GM12878 (cell line): ENCODE data around the gene ARHGAP15. TPM values are rescaled to one million over a fixed set of nuclear protein-coding genes. Genes with fewer than 3 reads are reported as not detected.
A peak's percentile ranks its signal among the peaks of the same experiment; 100 is the strongest.

Experiments
- ATAC-seq: fragments of 200-7000 bp; cut with Tn5 transposase; 3 replicates; pipeline ENCODE4 v1.9.1; 2020; ENCODE audit warnings: mild to moderate bottlenecking, moderate library complexity
- BruUV-seq: library from RNA; stranded (reverse); fragments of 400-500 nt; replicated peaks from 2 replicates; lab custom pipeline; 2021; lab: Mats Ljungman, UMichigan
- CTCF ChIA-PET: fragments of 300-600 bp; sonication (Branson Sonifier 250); formaldehyde crosslinking; extraction: SDS; loops from one replicate; lab custom pipeline; 2021; ENCODE audit warnings: inconsistent platforms; lab: Yijun Ruan, JAX
- POLR2A ChIA-PET: fragments of 350-600 bp; formaldehyde crosslinking; extraction: SDS; loops from one replicate; lab custom pipeline; 2021; ENCODE audit warnings: inconsistent platforms; lab: Charles Lee
- RAD21 ChIA-PET: fragments of 300-600 bp; sonication (Branson Sonifier 250); formaldehyde crosslinking; loops from one replicate; lab custom pipeline; 2023; ENCODE audit warnings: antibody characterized with exemption; ENCODE audit not compliant: unreplicated experiment; lab: Charles Lee
- SMC1A ChIA-PET: fragments of 300-600 bp; sonication (Branson Sonifier 250); formaldehyde crosslinking; loops from one replicate; lab custom pipeline; 2023; ENCODE audit not compliant: unreplicated experiment, uncharacterized antibody; lab: Charles Lee
- DNase-seq: peaks from one replicate; pipeline ENCODE4 v3.0.0-alpha.2; 2011; ENCODE audit warnings: low read depth, low spot score
- FAIRE-seq: peaks from 3 replicates; lab custom pipeline; 2011; peaks lifted over from hg19 to GRCh38; lab: Jason Lieb, UNC
- H2AFZ ChIP-seq: 2 replicates; pipeline ENCODE4 v1.6.0; 2011; ENCODE audit warnings: low read depth, low read length, control low read depth; ENCODE audit not compliant: control insufficient read depth
- H3K27ac ChIP-seq: 2 replicates; pipeline ENCODE4 v1.5.1; 2011; ENCODE audit warnings: control low read depth; ENCODE audit not compliant: control insufficient read depth, insufficient read depth
- H3K27me3 ChIP-seq, 2 experiments: replicated peaks in 1 of 2; 2 replicates each; pipeline versions ENCODE4 v1.6.0 to v1.6.1; 2011; ENCODE audit warnings: low read length in 1 of 2; ENCODE audit not compliant: control insufficient read depth in 2 of 2, insufficient read depth in 2 of 2
- H3K36me3 ChIP-seq, 2 experiments: 2 replicates each; pipeline ENCODE4 v1.5.1; 2011; ENCODE audit warnings: low read length in 1 of 2; ENCODE audit not compliant: control insufficient read depth in 2 of 2, insufficient read depth in 2 of 2
- H3K4me1 ChIP-seq: 2 replicates; pipeline ENCODE4 v1.6.1; 2011; ENCODE audit warnings: mild to moderate bottlenecking, low read length, moderate library complexity, mixed read lengths; ENCODE audit not compliant: control insufficient read depth, insufficient read depth
- H3K4me2 ChIP-seq: 2 replicates; pipeline ENCODE4 v1.6.0; 2011; ENCODE audit warnings: control low read depth; ENCODE audit not compliant: control insufficient read depth, insufficient read depth
- H3K4me3 ChIP-seq: fragments of 200-600 bp; sonication (generic); 2 replicates; pipeline ENCODE4 v1.5.1; 2016
- H3K79me2 ChIP-seq: 2 replicates; pipeline ENCODE4 v1.6.0; 2011; ENCODE audit warnings: low read length; ENCODE audit not compliant: control insufficient read depth, insufficient read depth
- H3K9ac ChIP-seq: 2 replicates; pipeline ENCODE4 v1.8.0; 2011; ENCODE audit warnings: low read length, control low read depth, mixed read lengths; ENCODE audit not compliant: control insufficient read depth, insufficient read depth
- H3K9me3 ChIP-seq: replicated peaks from 3 replicates; pipeline ENCODE4 v1.5.1; 2011; ENCODE audit warnings: mild to moderate bottlenecking, low read length; ENCODE audit not compliant: control insufficient read depth, insufficient read depth
- H4K20me1 ChIP-seq: 2 replicates; pipeline ENCODE4 v1.6.0; 2011; ENCODE audit not compliant: control insufficient read depth, insufficient read depth
- BACH1 ChIP-seq: fragments of 450-650 bp; IDR thresholded peaks from 2 replicates; pipeline ENCODE4 v1.6.1; 2017; ENCODE audit warnings: mild to moderate bottlenecking, borderline replicate concordance
- CHD2 ChIP-seq: IDR thresholded peaks from 2 replicates; pipeline ENCODE4 v1.6.1; 2011; ENCODE audit warnings: low read depth, low read length, improper control_type of control experiment, borderline replicate concordance
- MTA2 ChIP-seq: fragments of 450-650 bp; IDR thresholded peaks from 2 replicates; pipeline ENCODE4 v1.6.1; 2016; ENCODE audit warnings: low read depth, mild to moderate bottlenecking, moderate library complexity
- RFX5 ChIP-seq: IDR thresholded peaks from 2 replicates; pipeline ENCODE4 v1.6.1; 2011; ENCODE audit warnings: low read depth, low read length, improper control_type of control experiment
- RUNX3 ChIP-seq: IDR thresholded peaks from 2 replicates; pipeline ENCODE4 v1.6.1; 2012; ENCODE audit warnings: low read length, inconsistent platforms
- TARDBP ChIP-seq: IDR thresholded peaks from 2 replicates; pipeline ENCODE4 v1.6.1; 2016; ENCODE audit warnings: borderline replicate concordance
- ZNF207 ChIP-seq: fragments of 450-650 bp; IDR thresholded peaks from 2 replicates; pipeline ENCODE4 v1.6.1; 2014; ENCODE audit warnings: antibody characterized with exemption, mild to moderate bottlenecking, borderline replicate concordance
- ZNF274 ChIP-seq: IDR thresholded peaks from one replicate; pipeline ENCODE4 v1.8.0; 2011; ENCODE audit not compliant: insufficient read length, insufficient read depth
- WGBS: methylation state at CpG from one replicate; pipeline ENCODE4 v1.1.6; 2016; ENCODE audit warnings: low lambda C conversion rate; ENCODE audit not compliant: insufficient replicate concordance, insufficient coverage; ENCODE audit errors: missing lambda C conversion rate; 5-methylcytosine and 5-hydroxymethylcytosine counted together
- in situ Hi-C: fragments of 300-500 bp; cut with MboI; formaldehyde crosslinking; loops from 9 replicates; pipeline ENCODE4 v1.14.3; 2018; ENCODE audit warnings: mixed read lengths
- intact Hi-C: fragments of 100-400 bp; cut with micrococcal nuclease; formaldehyde crosslinking; loops from one replicate; pipeline ENCODE4 v1.14.2; 2022; ENCODE audit not compliant: unreplicated experiment
- polyA plus RNA-seq, 11 experiments: library from polyadenylated mRNA; depleted of rRNA in 4 of 11; unstranded in 6 of 11; stranded (reverse) in 5 of 11; fragments of >200 nt; fragmentation: Nextera tagmentation in 4 of 11; fragmentation: Illumina TruSeq in 1 of 11; extraction: Ambion mirVana in 4 of 11; extraction: Trizol in 1 of 11; gene quantifications; 1 replicate in 1 of 11; 2 replicates in 10 of 11; pipeline versions ENCODE4 v1.2.1 to v1.2.3, GENCODE V29; 2011 to 2016; ENCODE audit warnings: inconsistent platforms in 2 of 11, missing spikeins in 2 of 11, low read depth in 1 of 11
- total RNA-seq, 4 experiments: library from RNA; depleted of rRNA in 3 of 4; stranded (reverse); fragments of >200 nt in 3 of 4; fragmentation: Illumina TruSeq in 1 of 4; extraction: Trizol in 1 of 4; gene quantifications; 2 replicates each; pipeline versions ENCODE4 v1.2.1 to v1.2.3, GENCODE V29; 2013 to 2021
- TF ChIP-seq, protein P1 (sequence below): fragments of 450-650 bp; formaldehyde crosslinking; IDR thresholded peaks from 2 replicates; pipeline ENCODE4 v1.4.0; 2022; ENCODE audit warnings: mild to moderate bottlenecking, moderate library complexity
- TF ChIP-seq, protein P2 (sequence below): fragments of 450-650 bp; formaldehyde crosslinking; IDR thresholded peaks from 2 replicates; pipeline ENCODE4 v1.4.0; 2020; ENCODE audit warnings: mild to moderate bottlenecking, moderate library complexity

The ARHGAP15 gene
- total and polyA plus RNA-seq, 10 of the 15 experiments (the other 5 are each of a cell fraction or from before 2014, with no cell fraction given) = 38.0 to 92.6 (median 66.7) TPM

DNA sequence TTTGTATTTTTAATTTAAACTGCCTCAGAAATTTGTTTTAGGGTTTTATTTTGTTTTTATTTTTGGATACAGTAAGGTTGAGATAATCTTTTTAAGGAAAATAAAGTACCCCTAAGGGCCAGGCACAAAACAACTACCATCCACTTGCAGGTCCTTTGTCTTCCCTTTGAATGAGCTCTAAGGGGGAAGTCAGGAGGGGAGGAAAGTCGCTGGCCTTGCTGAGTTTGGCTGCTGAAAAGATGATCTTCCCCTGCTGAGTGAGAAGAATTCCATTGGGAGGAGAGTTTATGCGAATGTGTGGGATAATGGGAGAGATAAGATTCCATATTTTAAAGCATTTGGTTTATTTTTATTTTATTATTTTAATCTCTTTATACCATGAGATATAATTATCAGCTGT is 100.7 kb downstream of the ARHGAP15 start (continued):
- TF ChIP-seq, protein P1, sequence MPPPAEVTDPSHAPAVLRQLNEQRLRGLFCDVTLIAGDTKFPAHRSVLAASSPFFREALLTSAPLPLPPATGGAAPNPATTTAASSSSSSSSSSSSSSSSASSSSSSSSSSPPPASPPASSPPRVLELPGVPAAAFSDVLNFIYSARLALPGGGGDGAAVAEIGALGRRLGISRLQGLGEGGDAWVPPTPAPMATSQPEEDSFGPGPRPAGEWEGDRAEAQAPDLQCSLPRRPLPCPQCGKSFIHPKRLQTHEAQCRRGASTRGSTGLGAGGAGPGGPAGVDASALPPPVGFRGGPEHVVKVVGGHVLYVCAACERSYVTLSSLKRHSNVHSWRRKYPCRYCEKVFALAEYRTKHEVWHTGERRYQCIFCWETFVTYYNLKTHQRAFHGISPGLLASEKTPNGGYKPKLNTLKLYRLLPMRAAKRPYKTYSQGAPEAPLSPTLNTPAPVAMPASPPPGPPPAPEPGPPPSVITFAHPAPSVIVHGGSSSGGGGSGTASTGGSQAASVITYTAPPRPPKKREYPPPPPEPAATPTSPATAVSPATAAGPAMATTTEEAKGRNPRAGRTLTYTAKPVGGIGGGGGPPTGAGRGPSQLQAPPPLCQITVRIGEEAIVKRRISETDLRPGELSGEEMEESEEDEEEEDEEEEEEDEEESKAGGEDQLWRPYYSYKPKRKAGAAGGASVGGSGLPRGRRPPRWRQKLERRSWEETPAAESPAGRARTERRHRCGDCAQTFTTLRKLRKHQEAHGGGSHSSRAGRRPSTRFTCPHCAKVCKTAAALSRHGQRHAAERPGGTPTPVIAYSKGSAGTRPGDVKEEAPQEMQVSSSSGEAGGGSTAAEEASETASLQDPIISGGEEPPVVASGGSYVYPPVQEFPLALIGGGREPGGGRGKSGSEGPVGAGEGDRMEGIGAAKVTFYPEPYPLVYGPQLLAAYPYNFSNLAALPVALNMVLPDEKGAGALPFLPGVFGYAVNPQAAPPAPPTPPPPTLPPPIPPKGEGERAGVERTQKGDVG (CRISPR knock-in tag) = no peak

DNA sequence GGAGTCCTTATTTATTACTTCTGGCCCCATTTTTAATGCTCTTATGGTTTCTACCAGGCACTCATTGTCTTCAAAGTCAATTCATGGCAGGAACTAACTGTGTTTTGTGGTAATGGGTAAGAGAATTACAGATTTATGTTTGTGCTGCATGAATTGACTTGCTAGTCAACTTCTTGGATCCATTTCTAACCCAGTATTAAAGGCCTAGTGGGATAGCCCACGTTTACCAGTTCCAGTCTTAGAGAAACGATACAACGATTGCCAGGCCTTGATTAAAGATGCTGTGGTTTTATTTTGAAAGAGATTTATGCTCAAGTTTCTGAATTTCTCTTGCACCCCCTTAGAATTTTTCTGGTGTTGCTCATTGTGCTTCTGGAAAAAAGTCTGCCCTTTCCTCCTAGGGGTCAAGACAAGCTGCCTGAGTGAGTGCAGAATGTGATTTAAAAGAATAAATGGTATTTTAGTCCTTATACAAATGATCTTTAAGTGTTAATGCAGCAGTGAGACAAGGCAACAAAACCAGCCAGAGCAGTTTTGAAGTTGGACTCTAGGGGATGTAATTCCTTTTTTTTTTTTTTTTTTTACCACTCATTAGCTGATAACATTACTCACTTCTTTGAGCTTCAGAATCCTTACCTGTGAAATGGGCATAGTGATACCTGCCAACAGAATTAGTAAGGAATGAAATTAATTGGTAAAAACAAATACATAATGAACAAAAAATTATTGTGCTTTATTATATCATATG is 101.5 kb downstream of the ARHGAP15 start:
- 97% methylated on average over 3 of the region's 3 CpGs for WGBS
- POLR2A ChIA-PET = interaction anchor here (0.6 kb wide), 2 partner anchors 120 to 629 kb away, joined by 3 to 4 read pairs; no protein-coding TSS in a partner anchor
- Histone ChIP-seq H4K20me1 (no peaks in the 10 kb centered on the region), H3K4me1 (no peaks in the 10 kb centered on the region), H3K27me3 (no peaks in the 10 kb centered on the region), H2AFZ (no peak overlapping the region), H3K9me3 (peaks cover 7% of the 10 kb centered on the region; the same call in 2 of the 3 replicates), H3K4me2 (no peak overlapping the region), H3K79me2 (no peaks in the 10 kb centered on the region), H3K36me3 (peaks cover 0 to 15% of the 10 kb centered on the region in 2 experiments; a peak in 3 of 4 replicates), H3K27ac (no peak overlapping the region), H3K4me3 (no peak overlapping the region), H3K9ac (no peak overlapping the region)
- in situ Hi-C loops (no loop called here), intact Hi-C loops (no loop called here)
- no TSS peak for BruUV-seq
- no peak for ATAC-seq
- RAD21 ChIA-PET = interaction anchor here (0.6 kb wide), 2 partner anchors 89 to 91 kb away, joined by 3 to 4 read pairs; no protein-coding TSS in a partner anchor
- FAIRE-seq = peak; percentile 69
- DNase-seq = no peak
- CTCF ChIA-PET = interaction anchor here (0.6 to 2.9 kb wide), 6 partner anchors 15 to 372 kb away, joined by 3 to 19 read pairs (median 4); no protein-coding TSS in a partner anchor
- SMC1A ChIA-PET = interaction anchor here (2.8 kb wide), 1 partner anchor 120 kb away, joined by 14 read pairs; no protein-coding TSS in a partner anchor
- TF ChIP-seq RFX5 = no peak
- TF ChIP-seq CHD2 = no peak
- TF ChIP-seq BACH1 = no peak
- TF ChIP-seq RUNX3 = no peak
- no peak for TF ChIP-seq MTA2
- TF ChIP-seq TARDBP = no peak
- TF ChIP-seq ZNF274 = no peak
- TF ChIP-seq ZNF207 = no peak
- TF ChIP-seq, protein P1 (CRISPR knock-in tag) = no peak
- TF ChIP-seq, protein P2, sequence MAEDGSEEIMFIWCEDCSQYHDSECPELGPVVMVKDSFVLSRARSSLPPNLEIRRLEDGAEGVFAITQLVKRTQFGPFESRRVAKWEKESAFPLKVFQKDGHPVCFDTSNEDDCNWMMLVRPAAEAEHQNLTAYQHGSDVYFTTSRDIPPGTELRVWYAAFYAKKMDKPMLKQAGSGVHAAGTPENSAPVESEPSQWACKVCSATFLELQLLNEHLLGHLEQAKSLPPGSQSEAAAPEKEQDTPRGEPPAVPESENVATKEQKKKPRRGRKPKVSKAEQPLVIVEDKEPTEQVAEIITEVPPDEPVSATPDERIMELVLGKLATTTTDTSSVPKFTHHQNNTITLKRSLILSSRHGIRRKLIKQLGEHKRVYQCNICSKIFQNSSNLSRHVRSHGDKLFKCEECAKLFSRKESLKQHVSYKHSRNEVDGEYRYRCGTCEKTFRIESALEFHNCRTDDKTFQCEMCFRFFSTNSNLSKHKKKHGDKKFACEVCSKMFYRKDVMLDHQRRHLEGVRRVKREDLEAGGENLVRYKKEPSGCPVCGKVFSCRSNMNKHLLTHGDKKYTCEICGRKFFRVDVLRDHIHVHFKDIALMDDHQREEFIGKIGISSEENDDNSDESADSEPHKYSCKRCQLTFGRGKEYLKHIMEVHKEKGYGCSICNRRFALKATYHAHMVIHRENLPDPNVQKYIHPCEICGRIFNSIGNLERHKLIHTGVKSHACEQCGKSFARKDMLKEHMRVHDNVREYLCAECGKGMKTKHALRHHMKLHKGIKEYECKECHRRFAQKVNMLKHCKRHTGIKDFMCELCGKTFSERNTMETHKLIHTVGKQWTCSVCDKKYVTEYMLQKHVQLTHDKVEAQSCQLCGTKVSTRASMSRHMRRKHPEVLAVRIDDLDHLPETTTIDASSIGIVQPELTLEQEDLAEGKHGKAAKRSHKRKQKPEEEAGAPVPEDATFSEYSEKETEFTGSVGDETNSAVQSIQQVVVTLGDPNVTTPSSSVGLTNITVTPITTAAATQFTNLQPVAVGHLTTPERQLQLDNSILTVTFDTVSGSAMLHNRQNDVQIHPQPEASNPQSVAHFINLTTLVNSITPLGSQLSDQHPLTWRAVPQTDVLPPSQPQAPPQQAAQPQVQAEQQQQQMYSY = no peak
